Transverse colon (tissue), 4 donors: Measurements from ENCODE around the gene MBNL1. TPM values are rescaled to one million over a fixed set of nuclear protein-coding genes. Genes with fewer than 3 reads are reported as not detected.

Source experiments
- DNase-seq: peaks from one replicate; pipeline ENCODE4 v3.0.0-alpha.2; 2019
- H3K27ac ChIP-seq, 4 donors: fragments of 200-600 bp; sonication (generic); 2 replicates each; pipeline ENCODE4 v1.5.1; 2016 to 2018; ENCODE audit warnings: inconsistent platforms in 4 of 4
- H3K27me3 ChIP-seq: fragments of 200-600 bp; sonication (generic); 2 replicates; pipeline ENCODE4 v1.5.1; 2017; ENCODE audit warnings: inconsistent platforms
- H3K36me3 ChIP-seq, 4 donors: fragments of 200-600 bp; sonication (generic); 2 replicates each; pipeline ENCODE4 v1.5.1; 2017 to 2019; ENCODE audit warnings: inconsistent platforms in 4 of 4
- H3K4me1 ChIP-seq, 4 donors: fragments of 200-600 bp; sonication (generic); 2 replicates each; pipeline ENCODE4 v1.5.1; 2017 to 2020; ENCODE audit warnings: inconsistent platforms in 4 of 4
- H3K4me3 ChIP-seq, 4 donors: fragments of 200-600 bp; sonication (generic); 1 replicate in 1 of 4; 2 replicates in 3 of 4; pipeline versions ENCODE4 v1.5.1 to v1.6.1; 2017 to 2019; ENCODE audit warnings: inconsistent platforms in 4 of 4
- H3K9me3 ChIP-seq, 2 donors: fragments of 200-600 bp; sonication (generic); 2 replicates each; pipeline ENCODE4 v1.5.1; 2017 to 2019; ENCODE audit warnings: inconsistent platforms in 2 of 2
- EP300 ChIP-seq: sonication (generic); formaldehyde crosslinking; IDR thresholded peaks from one replicate; pipeline ENCODE4 v1.6.1; 2017; ENCODE audit warnings: antibody characterized with exemption, low read depth
- POLR2A ChIP-seq: fragments of 450-650 bp; IDR thresholded peaks from one replicate; pipeline ENCODE4 v1.6.1; 2016; ENCODE audit warnings: antibody characterized with exemption, mild to moderate bottlenecking, moderate library complexity
- POLR2AphosphoS5 ChIP-seq, 3 donors: sonication (generic); formaldehyde crosslinking; IDR thresholded peaks; one replicate each; pipeline ENCODE4 v1.6.1; 2016; ENCODE audit warnings: antibody characterized with exemption in 3 of 3
- WGBS, 2 donors: methylation state at CpG; one replicate each; pipeline ENCODE4 v1.1.5; 2018; ENCODE audit warnings: low coverage in 1 of 2; 5-methylcytosine and 5-hydroxymethylcytosine counted together
- in situ Hi-C, 4 donors: fragments of 200-750 bp; cut with MboI; loops; one replicate each; pipeline versions ENCODE4 v1.15.0 to v1.15.1; 2017; ENCODE audit warnings: low sequenced_read_pairs in 3 of 4, low pct_ligation_motif_present in 1 of 4, low pct_unique_long_range_greater_than_20kb in 1 of 4
- intact Hi-C: fragments of 100-400 bp; cut with DNase I; formaldehyde crosslinking; loops from one replicate; pipeline ENCODE4 v1.15.1; 2023; ENCODE audit warnings: low total_unique reads
- total RNA-seq, 4 donors: library from RNA; depleted of rRNA; stranded (reverse); fragments of >200 nt; gene quantifications; one replicate each; pipeline ENCODE4 v1.1.0, GENCODE V29; 2016
- TF ChIP-seq, protein P1 (sequence below), 5 experiments: fragments of 200-600 bp in 3 of 5; fragments of 450-650 bp in 2 of 5; sonication (generic) in 3 of 5; IDR thresholded peaks; 1 replicate in 2 of 5; 2 replicates in 3 of 5; pipeline ENCODE4 v1.5.1; 2016 to 2017; ENCODE audit warnings: antibody characterized with exemption in 5 of 5, inconsistent platforms in 3 of 5, mild to moderate bottlenecking in 2 of 5, moderate library complexity in 1 of 5

MBNL1 gene
- total RNA-seq, 4 donors from 2014 or later, result 232 to 658 (median 509) TPM

DNA sequence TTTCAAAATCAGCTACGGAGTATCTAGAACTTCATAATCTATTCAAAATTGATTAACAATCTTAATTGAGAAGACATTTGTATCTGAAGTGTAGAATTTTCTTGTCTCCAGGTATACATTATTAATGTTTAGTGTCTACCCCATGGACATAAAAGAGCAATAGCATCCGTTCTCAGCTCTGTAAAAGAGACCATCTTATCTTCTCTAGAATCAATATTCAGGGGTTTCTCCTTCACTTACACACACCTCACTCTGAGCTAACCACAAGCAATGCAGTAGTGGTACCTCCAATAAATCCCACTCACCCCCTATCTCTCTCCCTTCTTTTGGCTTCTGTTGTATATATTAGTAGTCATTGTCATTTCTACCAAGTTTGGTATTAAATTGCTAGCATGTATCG, 16.2 kb downstream of the MBNL1 start:
- WGBS, 2 donors, result 61 to 79% methylated on average over 2 to 3 of the region's 3 CpGs
- peaks cover 35 to 80% (median 46%) of the 10 kb centered on the region in 4 donors for H3K4me1 ChIP-seq
- DNase-seq, result no peak
- no peaks in the 10 kb centered on the region for H3K36me3 ChIP-seq
- intact Hi-C loops (no loop called here), in situ Hi-C loops (loop anchor here in 1 of 4 donors (25.0 kb wide), 1 partner anchor 152 kb away; no protein-coding TSS in a partner anchor)
- peak overlapping the region; percentile 51 to 97 (median 63) for H3K27ac ChIP-seq
- H3K9me3 ChIP-seq, result no peaks in the 10 kb centered on the region
- H3K4me3 ChIP-seq, result no peak overlapping the region
- no peaks in the 10 kb centered on the region for H3K27me3 ChIP-seq
- TF ChIP-seq, protein P1, sequence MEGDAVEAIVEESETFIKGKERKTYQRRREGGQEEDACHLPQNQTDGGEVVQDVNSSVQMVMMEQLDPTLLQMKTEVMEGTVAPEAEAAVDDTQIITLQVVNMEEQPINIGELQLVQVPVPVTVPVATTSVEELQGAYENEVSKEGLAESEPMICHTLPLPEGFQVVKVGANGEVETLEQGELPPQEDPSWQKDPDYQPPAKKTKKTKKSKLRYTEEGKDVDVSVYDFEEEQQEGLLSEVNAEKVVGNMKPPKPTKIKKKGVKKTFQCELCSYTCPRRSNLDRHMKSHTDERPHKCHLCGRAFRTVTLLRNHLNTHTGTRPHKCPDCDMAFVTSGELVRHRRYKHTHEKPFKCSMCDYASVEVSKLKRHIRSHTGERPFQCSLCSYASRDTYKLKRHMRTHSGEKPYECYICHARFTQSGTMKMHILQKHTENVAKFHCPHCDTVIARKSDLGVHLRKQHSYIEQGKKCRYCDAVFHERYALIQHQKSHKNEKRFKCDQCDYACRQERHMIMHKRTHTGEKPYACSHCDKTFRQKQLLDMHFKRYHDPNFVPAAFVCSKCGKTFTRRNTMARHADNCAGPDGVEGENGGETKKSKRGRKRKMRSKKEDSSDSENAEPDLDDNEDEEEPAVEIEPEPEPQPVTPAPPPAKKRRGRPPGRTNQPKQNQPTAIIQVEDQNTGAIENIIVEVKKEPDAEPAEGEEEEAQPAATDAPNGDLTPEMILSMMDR (IDR thresholded peaks at IDR 0.05), result no peak
- TF ChIP-seq EP300 (no peak), POLR2A (no peak), POLR2AphosphoS5 (IDR thresholded peaks at IDR 0.05) (no peak)

DNA sequence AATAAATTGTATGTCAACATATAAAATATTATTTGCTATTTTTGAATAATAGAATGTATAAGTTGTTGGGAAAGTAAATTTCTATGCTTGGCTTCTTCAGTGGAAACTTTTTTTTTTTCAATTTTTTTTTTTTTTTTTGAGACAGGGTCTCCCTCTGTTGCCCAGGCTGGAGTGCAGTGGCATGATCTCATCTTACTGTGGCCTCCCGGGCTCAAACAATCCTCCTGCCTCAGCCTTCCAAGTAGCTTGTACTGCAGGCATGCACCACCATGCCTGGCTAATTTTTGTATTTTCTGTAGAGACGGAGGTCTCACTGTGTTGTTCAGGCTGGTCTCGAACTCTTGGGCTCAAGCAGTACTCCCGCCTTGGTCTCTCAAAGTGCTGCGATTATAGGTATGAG, 16.8 kb downstream of the MBNL1 start:
- no peak overlapping the region for H3K4me3 ChIP-seq
- WGBS, 2 donors, result 92% methylated on average over 5 of the region's 5 CpGs; no CpG with 5 or more reads in 1 of the 2 donors
- DNase-seq, result no peak
- in situ Hi-C loops (loop anchor here in 1 of 4 donors (25.0 kb wide), 1 partner anchor 152 kb away; no protein-coding TSS in a partner anchor), intact Hi-C loops (no loop called here)
- no peaks in the 10 kb centered on the region for H3K27me3 ChIP-seq
- H3K4me1 ChIP-seq, result peaks cover 35 to 80% (median 43%) of the 10 kb centered on the region in 4 donors
- peak overlapping the region; percentile 51 to 97 (median 63) for H3K27ac ChIP-seq
- no peaks in the 10 kb centered on the region for H3K9me3 ChIP-seq
- H3K36me3 ChIP-seq, result no peaks in the 10 kb centered on the region
- TF ChIP-seq EP300 (no peak), POLR2A (no peak), POLR2AphosphoS5 (IDR thresholded peaks at IDR 0.05) (no peak)
- TF ChIP-seq, protein P1 (IDR thresholded peaks at IDR 0.05), result no peak

DNA sequence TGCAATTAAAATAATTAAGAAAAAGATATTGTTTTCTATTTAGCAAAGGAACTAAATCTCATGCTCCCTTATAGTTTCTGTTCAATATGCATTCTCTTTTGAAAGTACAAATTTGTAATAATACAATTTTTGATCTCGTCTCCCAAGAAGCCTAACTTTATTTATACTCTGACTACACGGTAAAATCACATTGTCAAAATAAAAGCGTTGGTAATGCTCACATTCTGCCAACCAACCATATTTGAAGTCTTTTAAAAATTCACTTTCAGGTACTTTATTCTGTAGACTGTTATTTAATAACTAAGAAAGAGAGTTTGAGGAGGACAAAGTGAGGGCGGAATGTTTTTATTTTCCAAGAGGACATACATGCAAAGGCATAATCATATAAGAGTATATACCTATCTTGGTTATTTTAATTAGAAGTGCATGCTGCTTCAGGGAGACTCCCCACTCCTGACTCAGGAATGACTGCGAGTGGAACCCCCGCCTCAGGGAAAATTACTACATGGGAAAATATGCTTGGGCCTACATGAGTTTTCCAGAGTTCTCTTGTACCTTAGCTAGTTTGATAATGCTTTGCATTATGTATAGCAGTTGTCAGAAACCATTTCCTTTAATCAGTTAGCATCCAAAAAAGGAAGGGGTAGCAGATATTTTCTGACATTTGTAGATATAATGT, 19.3 kb downstream of the MBNL1 start:
- in situ Hi-C loops, result loop anchor here in 1 of 4 donors (25.0 kb wide), 1 partner anchor 149 kb away; no protein-coding TSS in a partner anchor
- no peak overlapping the region for H3K4me3 ChIP-seq
- 62 to 71% methylated on average over 6 of the region's 6 CpGs for WGBS, 2 donors

DNA sequence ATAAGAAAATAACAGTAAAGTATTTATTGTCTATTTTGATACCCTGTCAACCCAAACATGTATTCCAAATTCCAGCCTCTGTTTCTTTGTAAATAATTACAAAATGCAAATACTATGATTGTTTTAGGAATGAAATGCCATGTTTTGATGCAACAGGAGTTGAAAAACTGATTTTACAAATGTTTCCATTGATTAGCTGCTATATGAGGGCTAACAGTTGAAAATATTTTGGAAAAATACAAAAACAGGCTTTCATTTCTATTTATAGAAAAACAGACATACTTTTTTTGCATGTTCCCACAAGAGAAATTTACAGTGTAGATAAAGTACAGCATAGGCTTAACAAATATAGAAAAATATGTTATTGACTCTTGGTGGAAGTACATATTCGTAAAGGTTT, 20.0 kb downstream of the MBNL1 start:
- intact Hi-C loops, result no loop called here
- Histone ChIP-seq H3K27ac (peak overlapping the region in 1 of 4 donors; percentile 12), H3K9me3 (no peaks in the 10 kb centered on the region)

More for the DNA sequence above, 19.3 kb downstream of the MBNL1 start:
- TF ChIP-seq POLR2A (no peak), POLR2AphosphoS5 (IDR thresholded peaks at IDR 0.05) (no peak), EP300 (no peak)
- TF ChIP-seq, protein P1 (IDR thresholded peaks at IDR 0.05), result no peak
- Histone ChIP-seq H3K9me3 (no peaks in the 10 kb centered on the region), H3K27ac (peak overlapping the region in 3 of 4 donors; percentile 1 to 41 (median 12)), H3K27me3 (no peaks in the 10 kb centered on the region), H3K4me1 (peaks cover 15 to 79% (median 37%) of the 10 kb centered on the region in 4 donors), H3K36me3 (no peaks in the 10 kb centered on the region)
- no peak for DNase-seq
- intact Hi-C loops, result no loop called here

More for the DNA sequence above, 20.0 kb downstream of the MBNL1 start:
- 76 to 81% methylated on average over 1 of the region's 1 CpG for WGBS, 2 donors
- no peaks in the 10 kb centered on the region for H3K27me3 ChIP-seq
- H3K4me1 ChIP-seq, result peaks cover 10 to 79% (median 34%) of the 10 kb centered on the region in 4 donors
- no peak overlapping the region for H3K4me3 ChIP-seq
- DNase-seq, result no peak
- no peaks in the 10 kb centered on the region for H3K36me3 ChIP-seq
- in situ Hi-C loops, result loop anchor here in 1 of 4 donors (25.0 kb wide), 1 partner anchor 149 kb away; no protein-coding TSS in a partner anchor
- TF ChIP-seq EP300 (no peak), POLR2A (no peak), POLR2AphosphoS5 (IDR thresholded peaks at IDR 0.05) (no peak)
- TF ChIP-seq, protein P1 (IDR thresholded peaks at IDR 0.05), result no peak
